HCT116 (cell line): ENCODE results near the gene CDH9. TPM values are rescaled to one million over a fixed set of nuclear protein-coding genes. Genes with fewer than 3 reads are reported as not detected.

Source experiments
- ATAC-seq: fragments of 200-7000 bp; cut with Tn5 transposase; 2 replicates; pipeline ENCODE4 v1.9.1; 2020; ENCODE audit warnings: mild to moderate bottlenecking, moderate library complexity
- BruUV-seq: library from RNA; stranded (reverse); fragments of 400-500 nt; replicated peaks from 2 replicates; lab custom pipeline; 2021; lab: Mats Ljungman, UMichigan
- CTCF ChIA-PET: fragments of 300-600 bp; sonication (Branson Sonifier 250); formaldehyde crosslinking; loops from one replicate; lab custom pipeline; 2021; ENCODE audit warnings: antibody characterized with exemption; lab: Charles Lee
- POLR2A ChIA-PET: fragments of 300-600, 350-600 bp; sonication (Branson Sonifier 250); formaldehyde crosslinking; loops from one replicate; lab custom pipeline; 2021; ENCODE audit warnings: antibody characterized with exemption; lab: Charles Lee
- RAD21 ChIA-PET, 2 experiments: fragments of 300-600 bp; sonication (Branson Sonifier 250); formaldehyde crosslinking; loops; one replicate each; lab custom pipeline; 2023; ENCODE audit warnings: low total read pairs in 2 of 2; ENCODE audit not compliant: uncharacterized antibody in 2 of 2, unreplicated experiment in 2 of 2, low non-redundant PET in 1 of 2; lab: Charles Lee
- DNase-seq: peaks from one replicate; pipeline ENCODE4 v3.0.0-alpha.2; 2010; ENCODE audit warnings: low read depth, low spot score
- H2AFZ ChIP-seq: fragments of 200-600 bp; shearing (Covaris generic), sonication (generic); 2 replicates; pipeline ENCODE4 v1.6.1; 2017; ENCODE audit warnings: low read depth, mixed run types, mixed read lengths, antibody characterized with exemption, low read length; ENCODE audit not compliant: poor library complexity, severe bottlenecking
- H3K27ac ChIP-seq: 2 replicates; pipeline ENCODE4 v1.5.1; 2012; ENCODE audit warnings: low read depth, low read length
- H3K27me3 ChIP-seq: fragments of 200-600 bp; sonication (generic); 2 replicates; pipeline ENCODE4 v1.6.1; 2016; ENCODE audit warnings: mixed run types, low read length, mixed read lengths; ENCODE audit not compliant: insufficient read depth
- H3K36me3 ChIP-seq, 2 experiments: fragments of 200-500 bp in 1 of 2; fragments of 200-600 bp in 1 of 2; sonication (Bioruptor generic) in 1 of 2; sonication (generic) in 1 of 2; 2 replicates each; pipeline versions ENCODE4 v1.5.1 to v1.6.1; 2014 to 2016; ENCODE audit warnings: low read length in 2 of 2, inconsistent platforms in 1 of 2, mixed read lengths in 1 of 2, mixed run types in 1 of 2; ENCODE audit not compliant: insufficient read depth in 2 of 2, control insufficient read depth in 1 of 2
- H3K4me1 ChIP-seq, 2 experiments: fragments of 200-600 bp in 1 of 2; sonication (generic) in 1 of 2; 2 replicates each; pipeline versions ENCODE4 v1.5.1 to v1.6.1; 2012 to 2017; ENCODE audit warnings: low read length in 2 of 2, inconsistent platforms in 1 of 2, mild to moderate bottlenecking in 1 of 2, mixed read lengths in 1 of 2, mixed run types in 1 of 2, moderate library complexity in 1 of 2; ENCODE audit not compliant: insufficient read depth in 2 of 2, control insufficient read depth in 1 of 2
- H3K4me2 ChIP-seq: fragments of 200-600 bp; sonication (generic); 2 replicates; pipeline ENCODE4 v1.6.1; 2017; ENCODE audit warnings: mixed run types, low read length, mixed read lengths
- H3K4me3 ChIP-seq, 2 experiments: fragments of 200-600 bp in 1 of 2; sonication (generic) in 1 of 2; replicated peaks in 1 of 2; 2 replicates each; pipeline ENCODE4 v1.5.1; 2011 to 2016; ENCODE audit warnings: low read length in 2 of 2, control low read depth in 1 of 2, low read depth in 1 of 2, mild to moderate bottlenecking in 1 of 2, mixed read lengths in 1 of 2, mixed run types in 1 of 2
- H3K79me2 ChIP-seq: fragments of 200-600 bp; sonication (generic); 2 replicates; pipeline ENCODE4 v1.6.1; 2017; ENCODE audit warnings: mild to moderate bottlenecking, mixed run types, low read length, moderate library complexity, mixed read lengths; ENCODE audit not compliant: insufficient read depth
- H3K9ac ChIP-seq: fragments of 200-600 bp; sonication (generic); 2 replicates; pipeline ENCODE4 v1.6.1; 2016; ENCODE audit warnings: low read length, mixed read lengths
- H3K9me2 ChIP-seq: fragments of 200-600 bp; sonication (generic), shearing (Covaris generic); 2 replicates; pipeline ENCODE4 v1.6.1; 2017; ENCODE audit warnings: mixed run types, mild to moderate bottlenecking, moderate library complexity; ENCODE audit not compliant: insufficient read depth
- H3K9me3 ChIP-seq, 2 experiments: fragments of 200-500 bp in 1 of 2; fragments of 200-600 bp in 1 of 2; sonication (Bioruptor generic) in 1 of 2; sonication (generic) in 1 of 2; 2 replicates each; pipeline ENCODE4 v1.6.1; 2014 to 2017; ENCODE audit warnings: low read length in 2 of 2, mixed read lengths in 2 of 2, inconsistent platforms in 1 of 2, low read depth in 1 of 2, mild to moderate bottlenecking in 1 of 2, mixed run types in 1 of 2, moderate library complexity in 1 of 2; ENCODE audit not compliant: control insufficient read depth in 1 of 2, insufficient read depth in 1 of 2
- H4K20me1 ChIP-seq: fragments of 200-600 bp; sonication (generic), shearing (Covaris generic); 2 replicates; pipeline ENCODE4 v1.6.1; 2017; ENCODE audit warnings: mixed run types, mild to moderate bottlenecking, moderate library complexity; ENCODE audit not compliant: insufficient read depth
- CBX3 ChIP-seq: IDR thresholded peaks from 2 replicates; pipeline ENCODE4 v1.6.1; 2012; ENCODE audit warnings: low read depth
- CEBPB ChIP-seq: IDR thresholded peaks from 2 replicates; pipeline ENCODE4 v1.6.1; 2012; ENCODE audit warnings: low read depth
- CTCF ChIP-seq, 3 experiments: fragments of 200-600 bp in 1 of 3; sonication (generic) in 1 of 3; IDR thresholded peaks in 2 of 3; conservative IDR thresholded peaks in 1 of 3; 2 replicates each; pipeline ENCODE4 v1.5.1; 2012 to 2017; ENCODE audit warnings: low read depth in 2 of 3, low read length in 2 of 3, antibody characterized with exemption in 1 of 3, borderline replicate concordance in 1 of 3, control low read depth in 1 of 3, mild to moderate bottlenecking in 1 of 3, mixed read lengths in 1 of 3, mixed run types in 1 of 3, moderate library complexity in 1 of 3; ENCODE audit not compliant: insufficient read depth in 1 of 3
- ELF1 ChIP-seq: IDR thresholded peaks from 2 replicates; pipeline ENCODE4 v1.6.1; 2012; ENCODE audit warnings: low read depth, borderline replicate concordance
- EZH2 ChIP-seq: fragments of 200-600 bp; sonication (generic); IDR thresholded peaks from 2 replicates; pipeline ENCODE4 v1.6.1; 2017; ENCODE audit warnings: antibody characterized with exemption, mixed run types
- EZH2phosphoT487 ChIP-seq: fragments of 200-600 bp; IDR thresholded peaks from 2 replicates; pipeline ENCODE4 v1.6.1; 2018; ENCODE audit warnings: antibody characterized with exemption, borderline replicate concordance
- FOSL1 ChIP-seq: IDR thresholded peaks from 2 replicates; pipeline ENCODE4 v1.6.1; 2012; ENCODE audit warnings: low read depth
- JUND ChIP-seq: IDR thresholded peaks from 2 replicates; pipeline ENCODE4 v1.6.1; 2012
- POLR2A ChIP-seq: IDR thresholded peaks from 2 replicates; pipeline ENCODE4 v1.7.0; 2011; ENCODE audit warnings: borderline replicate concordance; ENCODE audit not compliant: insufficient read depth, insufficient read length; ENCODE audit errors: extremely low read depth
- RAD21 ChIP-seq: IDR thresholded peaks from 2 replicates; pipeline ENCODE4 v1.6.1; 2012; ENCODE audit warnings: low read depth, mild to moderate bottlenecking
- REST ChIP-seq: IDR thresholded peaks from 2 replicates; pipeline ENCODE4 v1.6.1; 2012; ENCODE audit warnings: low read depth
- SP1 ChIP-seq: IDR thresholded peaks from 2 replicates; pipeline ENCODE4 v1.6.1; 2012; ENCODE audit warnings: low read depth
- TCF7L2 ChIP-seq: IDR thresholded peaks from 2 replicates; pipeline ENCODE4 v1.7.0; 2011; ENCODE audit warnings: borderline replicate concordance, inconsistent platforms; ENCODE audit not compliant: insufficient read depth, insufficient read length; ENCODE audit errors: extremely low read depth
- YY1 ChIP-seq: IDR thresholded peaks from 2 replicates; pipeline ENCODE4 v1.6.1; 2011; ENCODE audit warnings: low read length, low read depth, moderate library complexity, mild to moderate bottlenecking; ENCODE audit not compliant: insufficient replicate concordance; ENCODE audit errors: extremely low read depth
- ZBTB33 ChIP-seq: IDR thresholded peaks from 2 replicates; pipeline ENCODE4 v1.6.1; 2011; ENCODE audit warnings: mild to moderate bottlenecking, low read length, moderate library complexity; ENCODE audit not compliant: insufficient replicate concordance; ENCODE audit errors: extremely low read depth
- ZFX ChIP-seq: fragments of 450-650 bp; IDR thresholded peaks from 2 replicates; pipeline ENCODE4 v1.6.1; 2017
- ZNF274 ChIP-seq: fragments of 200-500 bp; sonication (Bioruptor generic); IDR thresholded peaks from 2 replicates; pipeline ENCODE4 v1.6.1; 2014; ENCODE audit warnings: mild to moderate bottlenecking, low read depth, low read length, inconsistent platforms
- intact Hi-C: fragments of 100-400 bp; cut with micrococcal nuclease; formaldehyde crosslinking; loops from 2 replicates; pipeline ENCODE4 v1.10.0; 2022
- total RNA-seq: library from RNA; stranded (reverse); gene quantifications from one replicate; pipeline ENCODE4 v1.2.1, GENCODE V29; 2021; ENCODE audit not compliant: unreplicated experiment
- TF ChIP-seq, protein P1 (sequence below): IDR thresholded peaks from 2 replicates; pipeline ENCODE4 v1.6.1; 2012
- TF ChIP-seq, protein P2 (sequence below): IDR thresholded peaks from 2 replicates; pipeline ENCODE4 v1.6.1; 2012

The CDH9 gene
- total RNA-seq, 1 experiment from 2014 or later = not detected

- no peaks in the 10 kb centered on the region for H3K4me1 ChIP-seq
- ChIA-PET CTCF (no interaction called here), POLR2A (no interaction called here), RAD21 (no interaction called here)
- no peaks in the 10 kb centered on the region for H3K36me3 ChIP-seq
- H3K9ac ChIP-seq = no peak overlapping the region
- ATAC-seq (no peak), DNase-seq (no peak)
- H3K4me2 ChIP-seq = no peak overlapping the region
- peaks cover 9 to 14% of the 10 kb centered on the region in 2 experiments; a peak in 3 of 4 replicates for H3K9me3 ChIP-seq
- no peak overlapping the region for H3K27ac ChIP-seq
- BruUV-seq = no TSS peak
- no peaks in the 10 kb centered on the region for H3K27me3 ChIP-seq
- no peaks in the 10 kb centered on the region for H3K9me2 ChIP-seq
- H3K4me3 ChIP-seq = no peak overlapping the region
- no peaks in the 10 kb centered on the region for H4K20me1 ChIP-seq
- intact Hi-C loops = no loop called here
- no peak overlapping the region for H2AFZ ChIP-seq
- H3K79me2 ChIP-seq = no peaks in the 10 kb centered on the region
- TF ChIP-seq ZFX (no peak), SP1 (no peak), ZNF274 (no peak), REST (no peak), ELF1 (no peak), TCF7L2 (no peak), EZH2phosphoT487 (no peak), EZH2 (no peak), CTCF (IDR thresholded peaks at IDR 0.05 in 2 of 3, conservative IDR thresholded peaks at IDR 0.05 in 1 of 3; ENCODE audit: borderline replicate concordance in 1 of 3, insufficient read depth in 1 of 3, low read depth in 2 of 3, low read length in 2 of 3) (no peak), CBX3 (no peak), YY1 (no peak), JUND (no peak), CEBPB (no peak), FOSL1 (no peak), RAD21 (no peak), ZBTB33 (no peak), POLR2A (no peak)
- TF ChIP-seq, protein P1, sequence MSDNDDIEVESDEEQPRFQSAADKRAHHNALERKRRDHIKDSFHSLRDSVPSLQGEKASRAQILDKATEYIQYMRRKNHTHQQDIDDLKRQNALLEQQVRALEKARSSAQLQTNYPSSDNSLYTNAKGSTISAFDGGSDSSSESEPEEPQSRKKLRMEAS = no peak
- TF ChIP-seq, protein P2, sequence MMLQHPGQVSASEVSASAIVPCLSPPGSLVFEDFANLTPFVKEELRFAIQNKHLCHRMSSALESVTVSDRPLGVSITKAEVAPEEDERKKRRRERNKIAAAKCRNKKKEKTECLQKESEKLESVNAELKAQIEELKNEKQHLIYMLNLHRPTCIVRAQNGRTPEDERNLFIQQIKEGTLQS = no peak
Observed at GRCh38 chr5:27015758-27016157, 22.6 kb downstream of the CDH9 start.
